DMS 273 treated with DMSO at 0.1 percent for 48 hours (cell line): Measurements from ENCODE around the gene LRRTM1.

ENCODE experiments used
- DNase-seq: peaks from one replicate; lab custom pipeline; 2025; lab: John Stamatoyannopoulos, UW

Gene LRRTM1, protein sequence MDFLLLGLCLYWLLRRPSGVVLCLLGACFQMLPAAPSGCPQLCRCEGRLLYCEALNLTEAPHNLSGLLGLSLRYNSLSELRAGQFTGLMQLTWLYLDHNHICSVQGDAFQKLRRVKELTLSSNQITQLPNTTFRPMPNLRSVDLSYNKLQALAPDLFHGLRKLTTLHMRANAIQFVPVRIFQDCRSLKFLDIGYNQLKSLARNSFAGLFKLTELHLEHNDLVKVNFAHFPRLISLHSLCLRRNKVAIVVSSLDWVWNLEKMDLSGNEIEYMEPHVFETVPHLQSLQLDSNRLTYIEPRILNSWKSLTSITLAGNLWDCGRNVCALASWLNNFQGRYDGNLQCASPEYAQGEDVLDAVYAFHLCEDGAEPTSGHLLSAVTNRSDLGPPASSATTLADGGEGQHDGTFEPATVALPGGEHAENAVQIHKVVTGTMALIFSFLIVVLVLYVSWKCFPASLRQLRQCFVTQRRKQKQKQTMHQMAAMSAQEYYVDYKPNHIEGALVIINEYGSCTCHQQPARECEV

DNA sequence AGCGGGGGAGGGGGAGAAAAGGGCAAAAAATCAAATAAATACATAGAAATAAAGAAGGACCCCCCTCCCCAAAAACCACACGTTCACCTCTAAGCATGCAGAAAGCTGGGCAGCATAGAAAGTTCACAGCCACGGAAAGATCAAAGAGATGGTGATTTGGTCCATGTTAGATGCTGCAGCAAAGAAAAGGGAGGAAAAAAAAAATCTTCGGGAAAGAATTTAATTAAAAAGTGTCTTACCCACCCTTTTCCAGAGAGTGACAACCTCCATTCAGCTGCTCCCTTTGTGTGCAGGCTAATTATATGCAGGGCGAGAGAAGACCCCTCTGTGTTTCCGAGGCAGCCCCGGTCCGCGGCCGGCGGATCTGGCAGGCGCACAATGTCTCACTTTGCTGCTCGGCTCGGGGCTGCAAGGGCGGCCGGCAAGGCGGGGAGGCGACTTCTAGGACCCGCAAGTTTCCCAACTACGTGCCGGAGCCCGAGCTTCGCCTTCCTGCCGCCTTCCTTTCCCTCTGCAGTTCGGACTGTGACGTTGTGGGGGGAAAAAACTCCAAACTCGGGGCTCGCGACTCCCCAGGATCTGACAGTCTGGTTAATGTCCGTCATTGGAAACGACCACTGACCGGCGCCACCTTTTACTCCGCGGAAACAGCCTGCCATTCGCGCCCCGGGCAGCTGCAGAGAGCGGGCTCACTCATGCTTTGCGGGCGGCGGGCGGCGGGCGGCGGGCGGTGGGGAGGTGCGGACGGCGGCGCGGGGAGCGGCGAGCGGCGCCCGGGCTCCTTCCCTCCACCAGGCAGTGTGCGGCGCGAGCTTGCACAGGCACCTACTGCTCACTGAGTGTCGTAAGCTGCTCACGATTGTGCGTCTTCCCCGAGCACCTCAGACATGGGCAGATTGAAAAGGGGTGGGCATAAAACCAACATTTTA, at the start of gene LRRTM1:
Gene LRRTM1, minus strand, starts transcription at position 844 of the 929 bp plus-strand sequence. CDS start 933 bp downstream, outside the sequence.
- DNase-seq, result no peak

DNA sequence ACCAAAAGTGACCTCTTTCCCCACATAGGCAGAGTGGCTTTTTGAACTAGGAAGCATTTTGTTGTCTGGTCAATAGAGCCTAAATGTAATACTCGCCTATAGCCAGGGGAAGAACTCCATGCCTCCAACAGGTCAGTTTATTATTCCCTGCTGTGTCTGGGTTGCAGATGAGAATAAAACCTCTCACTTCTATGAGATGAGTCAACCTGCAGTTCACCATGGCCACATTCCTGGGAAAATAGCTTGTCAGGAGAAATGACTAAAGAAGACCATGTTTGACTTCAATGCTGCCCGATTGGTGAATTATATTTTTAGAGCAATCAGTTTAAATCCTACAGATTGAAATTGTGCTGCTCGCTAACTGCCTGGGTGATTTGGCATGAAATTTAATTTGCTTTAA, 46.7 kb upstream of the LRRTM1 start:
- no peak for DNase-seq

DNA sequence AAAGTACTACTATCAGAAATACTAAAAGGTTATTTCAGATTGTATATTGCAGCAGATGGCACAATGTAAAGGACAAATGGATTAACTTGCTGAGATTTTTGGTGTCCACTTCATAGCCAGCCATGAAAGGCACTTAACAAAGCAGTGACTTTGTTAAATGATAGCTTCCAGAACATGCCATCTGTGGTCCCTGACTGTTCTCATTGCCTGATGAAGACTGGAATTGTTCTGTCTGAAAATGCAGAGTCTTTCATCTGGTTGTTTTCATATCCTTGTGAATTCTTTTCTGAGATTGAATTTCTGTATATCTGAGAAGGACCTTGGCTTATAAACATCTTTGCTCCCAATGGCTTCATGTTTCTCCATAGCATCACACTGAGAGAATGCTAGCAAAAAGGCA, 44.4 kb upstream of the LRRTM1 start:
- no peak for DNase-seq

DNA sequence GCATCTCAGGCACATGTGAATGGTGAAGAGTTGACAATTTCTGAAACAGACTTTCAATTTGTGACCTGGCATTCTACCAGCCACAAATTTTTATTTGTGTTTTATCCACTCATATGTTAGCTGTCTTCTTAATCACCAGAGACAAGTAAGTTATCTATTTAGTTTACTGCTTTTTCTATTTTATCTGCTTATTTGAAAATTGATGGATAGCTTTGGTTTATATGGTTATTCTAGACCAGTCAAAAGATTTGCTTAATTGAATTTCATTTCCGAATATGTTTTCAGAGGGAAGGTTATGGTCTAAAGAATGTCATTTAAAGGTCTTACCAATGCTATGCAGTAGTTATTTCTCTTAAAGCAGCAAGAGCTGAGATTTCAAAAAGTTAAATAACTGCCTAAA, 43.5 kb upstream of the LRRTM1 start:
- DNase-seq, result no peak

DNA sequence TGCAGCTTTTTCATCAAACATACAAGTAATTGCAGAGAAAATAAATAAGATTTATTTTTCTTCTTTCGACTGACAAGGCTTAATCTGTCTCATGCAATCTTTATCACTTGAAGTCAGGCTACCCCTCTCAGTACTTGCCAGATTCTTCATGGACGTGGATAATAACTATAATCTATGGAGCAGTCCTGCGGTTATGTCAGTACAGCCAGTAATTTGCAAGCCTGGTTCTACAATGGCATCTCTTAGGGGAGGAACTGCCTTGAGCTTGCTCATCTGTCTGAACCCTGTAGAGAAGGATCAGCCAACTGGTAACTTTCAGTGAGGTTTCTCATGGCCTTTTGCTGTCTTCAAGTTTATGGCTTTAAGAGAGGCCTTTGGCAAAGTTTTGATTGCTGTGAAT, 35.5 kb upstream of the LRRTM1 start:
- no peak for DNase-seq

DNA sequence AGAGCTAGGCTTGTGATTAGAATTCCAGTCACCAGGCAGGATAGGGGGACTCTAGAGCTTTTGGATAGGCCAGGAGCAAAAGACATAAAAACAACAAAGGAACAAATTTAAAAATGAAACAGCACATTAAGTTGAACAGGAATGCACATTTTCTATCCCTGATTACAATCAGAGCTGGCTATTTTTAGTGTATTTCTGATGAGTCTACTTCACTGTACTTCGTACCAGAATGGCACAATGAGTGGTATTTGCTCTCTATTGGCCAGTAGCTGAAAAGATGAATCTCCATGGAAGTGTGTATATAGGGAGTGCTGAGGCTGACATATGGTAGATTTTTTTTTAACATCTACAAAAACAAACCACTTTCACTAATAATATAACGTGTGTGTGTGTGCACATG, 34.2 kb upstream of the LRRTM1 start:
- no peak for DNase-seq

DNA sequence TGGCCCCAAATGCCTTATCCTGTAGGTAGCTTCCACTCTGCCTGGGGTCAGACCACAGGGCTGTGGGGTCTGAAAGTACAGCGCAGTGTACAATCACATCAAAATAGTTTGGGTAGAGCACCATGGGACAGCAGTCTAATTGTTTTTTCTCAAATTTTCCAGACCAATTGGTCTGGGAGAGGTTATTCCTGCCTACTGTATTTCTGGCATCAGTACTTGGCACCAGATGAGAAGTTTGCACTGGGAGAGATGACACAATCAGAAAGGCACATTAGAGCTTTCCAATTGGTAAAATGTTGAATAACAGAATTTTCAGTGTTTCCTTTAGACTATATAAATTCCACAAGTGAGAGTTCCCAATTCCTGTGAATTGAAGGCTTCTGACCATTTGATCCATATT, 30.9 kb upstream of the LRRTM1 start:
- no peak for DNase-seq

DNA sequence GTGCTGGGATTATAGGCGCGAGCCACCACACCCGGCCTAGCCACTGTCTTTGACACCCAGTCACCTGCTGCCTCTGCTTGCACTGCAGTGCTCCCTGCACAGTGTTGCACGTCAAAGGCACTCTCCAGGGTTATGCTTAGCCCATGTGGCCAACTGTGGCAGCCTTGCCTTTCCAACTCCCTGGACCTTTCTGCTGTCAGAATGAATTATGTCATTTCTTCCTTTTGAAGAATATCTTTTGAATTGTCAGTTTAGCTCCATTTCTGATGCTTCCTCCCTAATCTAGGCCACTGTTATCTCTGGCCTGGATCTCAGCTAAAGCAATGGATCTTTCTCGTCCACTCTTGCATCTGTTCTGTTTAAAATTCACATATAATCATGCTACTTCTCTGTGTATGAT, 29.3 kb upstream of the LRRTM1 start:
- no peak for DNase-seq

DNA sequence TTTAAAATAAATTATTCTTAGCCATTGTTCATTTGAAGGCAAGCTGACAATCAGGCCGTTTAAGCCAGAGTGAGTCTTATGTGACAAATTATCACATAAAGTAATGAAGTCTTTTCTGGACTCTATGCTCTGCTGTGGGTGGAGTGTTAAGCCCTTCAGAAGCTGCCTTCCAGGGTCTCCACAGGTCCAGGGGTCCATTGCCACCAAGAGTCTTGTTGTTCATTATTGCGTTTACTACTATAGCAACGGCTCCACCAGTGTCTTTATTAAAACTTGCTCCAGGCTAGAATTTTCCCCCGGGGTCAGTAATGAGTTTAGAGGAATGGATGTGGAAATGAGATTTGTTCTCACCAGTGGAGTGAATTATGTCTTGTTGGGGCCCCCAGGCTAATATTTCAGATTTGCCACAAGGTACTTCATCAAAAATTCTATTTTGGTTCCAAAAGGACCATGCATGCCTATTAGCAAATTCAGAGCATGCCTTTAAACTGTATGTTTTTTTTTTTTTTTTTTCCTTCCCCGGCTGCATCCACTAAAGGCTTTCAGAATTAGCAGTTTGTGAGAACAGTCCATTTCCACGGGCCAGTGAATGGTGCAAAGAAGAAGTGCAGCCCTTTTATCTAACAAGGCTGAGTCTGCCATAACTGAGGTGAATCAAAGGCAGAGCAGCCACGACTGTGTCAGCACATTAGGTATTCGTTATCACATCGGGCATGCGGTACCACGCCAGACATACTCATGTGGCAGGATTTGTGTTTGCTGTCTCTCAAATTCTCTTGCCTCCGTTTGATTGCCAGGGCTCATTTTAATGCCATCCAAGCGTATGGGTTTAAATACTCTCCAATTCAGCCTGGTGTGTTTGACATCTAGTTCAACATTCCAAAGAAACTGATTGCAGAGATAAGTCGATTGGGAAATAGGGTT, 26.2 kb upstream of the LRRTM1 start:
- DNase-seq, result no peak

DNA sequence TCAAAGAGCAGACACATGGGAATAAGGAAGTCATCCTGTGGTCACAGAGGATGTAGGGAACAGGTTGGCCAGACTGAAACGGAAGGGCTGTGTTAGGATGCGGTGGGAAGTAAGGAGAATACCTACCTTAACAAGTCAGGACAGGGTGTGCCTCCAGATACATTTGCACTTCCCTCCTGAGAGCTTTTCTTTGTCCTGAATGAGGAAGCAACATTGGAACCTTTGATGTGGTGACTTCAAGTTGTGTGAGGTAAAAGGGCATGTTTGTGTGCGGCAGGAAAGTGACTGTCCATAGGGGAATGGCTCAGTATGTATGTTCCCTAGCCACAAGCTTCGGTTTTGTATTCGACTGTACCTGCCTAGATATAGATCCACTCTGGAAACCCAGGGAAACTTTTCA, 24.9 kb upstream of the LRRTM1 start:
- no peak for DNase-seq

DNA sequence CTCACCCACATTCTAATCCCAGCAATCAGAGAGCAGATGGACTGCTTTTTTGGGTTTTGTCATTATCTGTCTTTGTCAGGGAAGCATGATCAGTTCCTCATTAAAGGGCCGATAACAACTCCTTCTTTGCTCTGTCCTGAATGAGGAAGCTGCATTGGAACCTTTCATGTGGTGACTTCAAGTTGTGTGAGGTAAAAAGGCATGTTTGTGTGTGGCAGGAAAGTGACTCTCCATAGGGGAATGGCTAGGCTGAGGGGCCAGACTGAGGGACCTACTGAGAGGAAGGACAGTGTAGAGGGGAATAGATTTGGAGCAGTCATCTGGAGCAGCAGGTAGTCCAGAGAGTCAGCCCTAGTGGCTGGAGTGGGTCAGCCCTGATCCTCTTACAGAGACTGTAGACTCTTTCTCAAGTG, 23.6 kb upstream of the LRRTM1 start:
- DNase-seq, result no peak

DNA sequence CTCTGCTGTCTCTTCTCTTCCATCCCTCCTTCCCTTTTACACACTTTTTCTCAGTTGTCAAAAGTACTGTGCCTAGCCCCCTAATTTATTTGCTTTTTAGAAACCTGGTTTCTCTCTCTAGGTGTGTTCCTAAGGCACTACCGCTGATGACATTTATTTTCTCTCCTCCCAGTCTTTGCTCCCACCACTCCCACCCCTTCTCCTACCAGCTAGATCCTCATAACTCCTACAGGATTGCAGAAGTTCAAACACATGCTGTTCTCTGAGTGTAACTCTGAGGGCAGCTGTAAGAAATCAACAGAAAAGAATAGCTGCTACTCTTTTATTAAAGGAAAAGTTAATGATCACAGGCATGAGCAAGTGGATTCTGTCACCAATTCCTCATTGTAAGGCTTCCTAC, 22.3 kb upstream of the LRRTM1 start:
- no peak for DNase-seq

DNA sequence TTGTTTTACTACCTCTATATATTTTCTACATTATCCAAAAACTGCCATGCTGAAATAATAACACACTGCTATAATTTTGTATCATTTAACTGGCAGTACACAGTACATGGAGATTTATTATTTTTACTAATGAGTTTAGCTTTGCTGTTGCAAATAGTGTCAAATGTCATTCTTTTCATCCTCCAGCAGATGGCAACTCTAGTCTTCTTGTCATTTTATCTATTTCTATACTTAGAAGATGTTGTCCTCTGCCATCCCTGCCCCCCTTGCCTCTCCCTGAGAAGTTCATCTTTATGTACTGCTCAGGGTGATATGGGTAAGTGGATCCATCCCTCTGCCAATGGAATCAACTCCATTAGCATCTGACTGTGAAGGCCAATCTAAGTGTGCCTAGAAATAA, 21.7 kb upstream of the LRRTM1 start:
- DNase-seq, result peak; percentile 9

DNA sequence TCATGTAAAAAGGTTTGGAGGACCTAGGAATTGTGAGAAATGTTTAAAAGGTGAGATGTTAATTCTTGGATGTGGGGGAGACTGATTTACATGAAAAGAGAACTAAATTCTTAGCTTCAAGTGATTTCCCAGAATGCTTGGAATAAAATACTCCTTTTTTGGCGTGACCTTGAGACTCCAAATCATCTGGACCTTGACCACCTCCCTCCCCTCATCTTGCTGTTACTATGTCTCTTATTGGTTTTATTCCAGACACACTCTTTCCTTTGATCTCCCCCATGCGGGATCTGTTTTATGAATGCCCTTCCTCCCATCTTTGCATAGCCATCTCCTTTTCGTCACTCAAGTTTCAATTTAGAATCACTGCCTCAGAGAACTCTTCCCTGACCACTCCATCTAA, 20.0 kb upstream of the LRRTM1 start:
- DNase-seq, result no peak

DNA sequence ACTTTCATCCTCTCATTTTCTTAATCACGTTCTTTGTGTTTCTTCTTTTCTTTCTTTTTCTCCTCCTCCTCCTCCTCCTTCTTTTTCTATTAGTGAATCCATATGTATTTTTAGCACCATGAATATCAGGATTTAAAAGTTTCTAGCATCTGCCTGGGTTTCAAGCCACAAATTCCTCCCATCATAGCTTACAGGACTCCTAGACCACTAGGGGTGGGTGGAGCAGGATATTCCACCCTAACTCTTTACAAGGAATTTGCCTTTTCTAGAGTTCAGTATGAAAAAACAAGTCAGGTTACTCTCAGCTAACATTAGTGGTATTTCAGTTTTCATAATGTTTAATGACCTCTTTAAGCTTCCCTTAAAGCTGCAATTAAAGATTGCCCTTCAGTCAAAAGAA, 19.1 kb upstream of the LRRTM1 start:
- no peak for DNase-seq

DNA sequence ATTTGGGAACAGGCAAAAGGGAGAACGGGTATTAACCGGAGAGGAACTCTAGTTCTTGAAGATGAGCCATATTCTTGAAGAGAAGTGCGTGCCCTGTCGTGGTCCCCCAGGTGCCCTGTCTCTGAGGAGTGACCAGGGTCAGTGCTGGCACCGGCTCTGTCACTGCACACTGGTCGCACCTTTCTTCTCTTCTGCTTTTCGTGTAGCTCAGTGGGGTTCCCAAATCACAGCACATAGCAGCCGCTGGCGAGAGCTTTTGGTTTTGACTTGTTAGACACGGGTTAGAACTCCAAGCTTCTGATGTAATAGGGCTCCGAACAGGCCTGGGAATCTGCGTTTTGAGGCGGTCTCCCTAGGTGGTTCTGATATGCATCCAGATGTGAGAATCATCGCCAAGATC, 18.4 kb upstream of the LRRTM1 start:
- no peak for DNase-seq

DNA sequence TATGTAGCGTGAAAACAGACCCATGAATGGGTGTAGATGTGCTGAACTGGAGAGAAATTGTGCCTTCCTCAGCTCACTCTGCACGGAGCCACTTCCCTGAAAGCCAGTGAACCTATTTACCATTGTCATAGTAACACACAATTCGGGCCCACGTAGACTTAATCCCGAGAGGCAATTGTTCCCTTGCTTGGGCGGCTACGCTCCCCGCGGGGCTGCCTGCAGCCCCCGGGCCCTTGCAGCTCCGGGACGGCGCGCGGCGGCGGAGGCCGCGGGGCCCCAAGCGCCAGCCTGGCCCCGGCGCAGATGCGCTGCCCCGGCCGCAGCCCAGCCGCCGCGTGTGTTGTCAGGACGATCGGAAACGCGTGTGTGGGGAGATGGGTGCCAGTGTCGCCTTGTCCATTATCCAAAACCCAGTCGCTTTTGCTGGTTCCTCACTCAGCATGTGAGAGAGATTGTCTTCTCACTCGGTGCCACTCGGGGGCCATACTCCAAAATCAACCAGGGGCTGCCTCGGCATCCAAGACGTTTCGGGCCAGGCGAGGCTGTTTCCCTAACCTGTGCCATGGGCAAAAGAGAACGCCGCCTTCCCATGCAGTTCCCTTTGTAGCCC, 17.9 kb upstream of the LRRTM1 start:
- DNase-seq, result no peak

DNA sequence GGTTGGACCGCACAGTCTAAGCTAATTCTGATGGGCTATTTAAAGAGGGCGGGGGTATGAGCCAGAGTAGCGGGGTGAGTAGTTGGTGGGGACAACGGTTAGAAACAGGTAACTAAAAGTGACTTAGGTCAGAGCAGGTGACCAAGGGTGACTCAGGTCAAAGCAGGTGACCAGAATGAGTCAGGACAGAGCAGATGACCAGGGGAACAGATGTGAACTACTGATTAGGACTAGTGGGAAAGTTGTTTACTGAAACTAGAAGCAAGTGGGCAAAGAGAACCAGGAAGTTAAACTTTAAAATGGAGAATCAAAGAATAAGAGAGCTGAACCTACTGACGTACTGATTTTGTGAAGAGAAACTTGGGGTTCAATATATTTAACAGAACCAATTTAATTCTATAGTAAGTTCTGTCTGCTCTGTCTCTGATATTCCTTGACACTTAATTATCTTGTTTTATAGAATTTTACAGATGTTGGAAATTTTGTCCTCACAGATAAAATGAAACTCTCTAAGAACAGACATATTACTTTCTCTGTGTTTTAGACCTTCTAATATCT, 7.8 kb upstream of the LRRTM1 start:
- no peak for DNase-seq

DNA sequence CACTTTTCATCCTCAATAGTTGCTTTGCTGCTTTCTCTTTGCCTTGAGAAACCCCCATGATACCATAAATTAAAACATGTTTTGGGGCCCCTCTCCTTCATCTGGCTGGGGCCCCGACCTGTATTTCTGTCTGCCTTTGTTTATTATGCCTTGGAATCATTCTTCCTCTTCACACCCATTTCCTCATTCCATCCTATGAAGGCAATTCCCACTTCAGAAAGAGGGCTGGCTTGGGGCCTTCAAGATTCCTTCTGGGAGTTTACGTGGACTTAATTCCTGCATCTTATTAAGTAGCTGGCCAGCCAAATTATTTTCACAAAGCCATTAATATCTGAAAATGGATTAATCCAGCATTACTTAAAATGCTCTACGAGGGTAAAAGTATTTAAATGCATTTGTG, 6.8 kb upstream of the LRRTM1 start:
- no peak for DNase-seq

DNA sequence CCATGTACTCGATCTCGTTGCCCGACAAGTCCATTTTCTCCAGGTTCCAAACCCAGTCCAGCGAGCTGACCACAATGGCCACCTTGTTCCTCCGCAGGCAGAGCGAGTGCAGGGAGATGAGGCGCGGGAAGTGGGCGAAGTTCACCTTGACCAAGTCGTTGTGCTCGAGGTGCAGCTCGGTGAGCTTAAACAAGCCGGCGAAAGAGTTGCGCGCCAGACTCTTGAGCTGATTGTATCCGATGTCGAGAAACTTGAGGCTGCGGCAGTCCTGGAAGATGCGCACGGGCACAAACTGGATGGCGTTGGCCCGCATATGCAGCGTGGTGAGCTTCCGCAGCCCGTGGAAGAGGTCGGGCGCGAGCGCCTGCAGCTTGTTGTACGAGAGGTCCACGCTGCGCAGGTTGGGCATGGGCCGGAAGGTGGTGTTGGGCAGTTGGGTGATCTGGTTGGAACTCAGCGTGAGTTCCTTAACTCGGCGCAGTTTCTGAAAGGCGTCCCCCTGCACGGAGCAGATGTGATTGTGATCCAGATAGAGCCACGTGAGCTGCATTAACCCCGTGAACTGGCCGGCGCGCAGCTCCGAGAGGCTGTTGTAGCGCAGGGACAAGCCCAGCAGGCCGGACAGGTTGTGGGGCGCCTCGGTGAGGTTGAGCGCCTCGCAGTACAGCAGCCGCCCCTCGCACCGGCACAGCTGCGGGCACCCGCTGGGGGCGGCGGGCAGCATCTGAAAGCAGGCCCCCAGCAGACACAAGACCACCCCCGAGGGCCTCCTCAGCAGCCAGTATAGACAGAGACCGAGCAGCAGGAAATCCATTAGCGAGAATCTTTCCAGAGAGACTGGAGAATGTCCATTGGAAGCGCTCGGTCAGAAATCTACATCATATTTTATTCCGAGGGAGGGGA, 1.3 kb downstream of the LRRTM1 start:
- DNase-seq, result no peak
